Upper lobe of left lung (tissue), 6 donors: ENCODE results near the gene ZSCAN25. TPM values are rescaled to one million over a fixed set of nuclear protein-coding genes. Genes with fewer than 3 reads are reported as not detected.
"Not testable (repeated sequence)": the region's sequence is repeated elsewhere in the genome, so short reads cannot be mapped to it uniquely, and the experiment has no call there.

Experiments used
- ATAC-seq, 2 donors: fragments of 200-7000 bp; cut with Tn5 transposase; one replicate each; pipeline ENCODE4 v1.9.1; 2022; ENCODE audit warnings: mild to moderate bottlenecking in 2 of 2, moderate library complexity in 2 of 2; ENCODE audit not compliant: low FRiP score in 2 of 2
- DNase-seq, 2 donors: peaks; one replicate each; pipeline ENCODE4 v3.0.0-alpha.2; 2019 to 2020
- H3K27ac ChIP-seq, 4 donors: fragments of 200-600 bp; sonication (generic); one replicate each; pipeline ENCODE4 v1.5.1; 2016 to 2019
- H3K27me3 ChIP-seq, 4 donors: fragments of 200-600 bp; sonication (generic); one replicate each; pipeline ENCODE4 v1.5.1; 2017 to 2019
- H3K36me3 ChIP-seq, 4 donors: fragments of 200-600 bp; sonication (generic); one replicate each; pipeline ENCODE4 v1.5.1; 2016 to 2019
- H3K4me1 ChIP-seq, 4 donors: fragments of 200-600 bp; sonication (generic); one replicate each; pipeline ENCODE4 v1.5.1; 2018 to 2019
- H3K4me3 ChIP-seq, 4 donors: fragments of 200-600 bp; sonication (generic); one replicate each; pipeline ENCODE4 v1.5.1; 2017 to 2019; ENCODE audit warnings: mild to moderate bottlenecking in 2 of 4, moderate library complexity in 1 of 4
- H3K9me3 ChIP-seq, 4 donors: fragments of 200-600 bp; sonication (generic); one replicate each; pipeline ENCODE4 v1.5.1; 2018 to 2019
- CTCF ChIP-seq, 6 experiments: fragments of 450-650 bp in 4 of 6; fragments of 200-600 bp in 2 of 6; sonication (generic) in 2 of 6; IDR thresholded peaks; one replicate each; pipeline ENCODE4 v1.5.1; 2016 to 2019; ENCODE audit warnings: antibody characterized with exemption in 6 of 6
- EP300 ChIP-seq, 4 donors: sonication (generic); formaldehyde crosslinking; IDR thresholded peaks; one replicate each; pipeline ENCODE4 v1.5.1; 2017; ENCODE audit warnings: antibody characterized with exemption in 4 of 4, control low read depth in 2 of 4
- POLR2A ChIP-seq, 4 donors: fragments of 450-650 bp; IDR thresholded peaks; one replicate each; pipeline ENCODE4 v1.5.1; 2016 to 2017; ENCODE audit warnings: antibody characterized with exemption in 4 of 4, mild to moderate bottlenecking in 2 of 4
- POLR2AphosphoS5 ChIP-seq, 2 donors: sonication (generic); formaldehyde crosslinking; IDR thresholded peaks; one replicate each; pipeline ENCODE4 v1.5.1; 2017; ENCODE audit warnings: antibody characterized with exemption in 2 of 2
- WGBS, 2 donors: methylation state at CpG; one replicate each; pipeline ENCODE4 v1.1.5; 2017 to 2018; 5-methylcytosine and 5-hydroxymethylcytosine counted together
- total RNA-seq, 6 donors: library from RNA; depleted of rRNA in 4 of 6; stranded (reverse); fragments of >200 nt in 4 of 6; gene quantifications; one replicate each; pipeline versions ENCODE4 v1.1.0 to v1.2.1, GENCODE V29; 2016 to 2021
- donor health status: DM: no; HTN: no; CAD: no; lungs with moderate emphysema.
- donor health status: DM: no; HTN: yes; CAD: no; lungs with severe emphysema.

ZSCAN25 gene
- total RNA-seq, 6 donors from 2014 or later = 16.4 to 54.5 (median 18.2) TPM

GRCh38 chr7:99648843-99649242 is 32.1 kb downstream of the ZSCAN25 start:
- TF ChIP-seq EP300 (IDR thresholded peaks at IDR 0.05) = no peak
- no peak for TF ChIP-seq CTCF (IDR thresholded peaks at IDR 0.05)
- no peak for TF ChIP-seq POLR2A (IDR thresholded peaks at IDR 0.05)
- TF ChIP-seq POLR2AphosphoS5 (IDR thresholded peaks at IDR 0.05) = no peak
- H3K4me1 ChIP-seq = no peaks in the 10 kb centered on the region
- no peak overlapping the region for H3K4me3 ChIP-seq
- 84 to 94% methylated on average over 2 of the region's 2 CpGs for WGBS, 2 donors
- no peak for DNase-seq
- H3K27ac ChIP-seq = no peak overlapping the region
- ATAC-seq = no peak
- H3K9me3 ChIP-seq = no peaks in the 10 kb centered on the region
- no peaks in the 10 kb centered on the region for H3K27me3 ChIP-seq
- peaks cover 0 to 13% (median 0%) of the 10 kb centered on the region in 4 donors for H3K36me3 ChIP-seq

- no peaks in the 10 kb centered on the region for H3K27me3 ChIP-seq
- WGBS, 2 donors = 95 to 97% methylated on average over 2 of the region's 2 CpGs
These were observed 34.5 kb downstream of the ZSCAN25 start for GRCh38 chr7:99651290-99651689.

GRCh38 chr7:99652671-99653070 is 35.9 kb downstream of the ZSCAN25 start:
- WGBS, 2 donors = 94 to 100% methylated on average over 2 of the region's 2 CpGs
- TF ChIP-seq CTCF (IDR thresholded peaks at IDR 0.05) (no peak), POLR2A (IDR thresholded peaks at IDR 0.05) (no peak), EP300 (IDR thresholded peaks at IDR 0.05) (no peak), POLR2AphosphoS5 (IDR thresholded peaks at IDR 0.05) (no peak)
- no peak for ATAC-seq
- Histone ChIP-seq H3K4me1 (no peaks in the 10 kb centered on the region), H3K9me3 (no peaks in the 10 kb centered on the region), H3K27me3 (no peaks in the 10 kb centered on the region), H3K4me3 (no peak overlapping the region), H3K27ac (no peak overlapping the region), H3K36me3 (peaks cover 0 to 5% (median 0%) of the 10 kb centered on the region in 4 donors)
- DNase-seq = no peak

More at GRCh38 chr7:99651290-99651689, 34.5 kb downstream of the ZSCAN25 start:
- Histone ChIP-seq H3K4me1 (no peaks in the 10 kb centered on the region), H3K27ac (no peak overlapping the region), H3K4me3 (no peak overlapping the region), H3K9me3 (no peaks in the 10 kb centered on the region), H3K36me3 (peaks cover 0 to 5% (median 0%) of the 10 kb centered on the region in 4 donors)
- TF ChIP-seq CTCF (IDR thresholded peaks at IDR 0.05) = no peak
- no peak for TF ChIP-seq EP300 (IDR thresholded peaks at IDR 0.05)
- TF ChIP-seq POLR2A (IDR thresholded peaks at IDR 0.05) = no peak
- no peak for TF ChIP-seq POLR2AphosphoS5 (IDR thresholded peaks at IDR 0.05)
- no peak for ATAC-seq
- no peak for DNase-seq

GRCh38 chr7:99653269-99653668 is 36.5 kb downstream of the ZSCAN25 start:
- H3K4me3 ChIP-seq, H3K36me3 ChIP-seq, H3K4me1 ChIP-seq, H3K27ac ChIP-seq, H3K9me3 ChIP-seq, ATAC-seq, DNase-seq, H3K27me3 ChIP-seq: not testable (repeated sequence)
- WGBS, 2 donors = 96 to 99% methylated on average over 4 of the region's 4 CpGs

- H3K27me3 ChIP-seq = no peaks in the 10 kb centered on the region
- H3K9me3 ChIP-seq = no peaks in the 10 kb centered on the region
- no peak for DNase-seq
- no peaks in the 10 kb centered on the region for H3K4me1 ChIP-seq
- ATAC-seq = no peak
- H3K4me3 ChIP-seq = no peak overlapping the region
- H3K27ac ChIP-seq = no peak overlapping the region
- 98 to 100% methylated on average over 3 of the region's 3 CpGs for WGBS, 2 donors
- TF ChIP-seq POLR2AphosphoS5 (IDR thresholded peaks at IDR 0.05) (no peak), CTCF (IDR thresholded peaks at IDR 0.05) (no peak), EP300 (IDR thresholded peaks at IDR 0.05) (no peak), POLR2A (IDR thresholded peaks at IDR 0.05) (no peak)
- no peaks in the 10 kb centered on the region for H3K36me3 ChIP-seq
These were observed 37.0 kb downstream of the ZSCAN25 start for GRCh38 chr7:99653754-99654153.

GRCh38 chr7:99654626-99655025 is 37.9 kb downstream of the ZSCAN25 start:
- not testable (repeated sequence) for H3K4me3 ChIP-seq, DNase-seq, H3K36me3 ChIP-seq, H3K4me1 ChIP-seq, H3K27ac ChIP-seq, ATAC-seq, H3K9me3 ChIP-seq, H3K27me3 ChIP-seq
- 90 to 94% methylated on average over 3 of the region's 3 CpGs for WGBS, 2 donors

- H3K4me1 ChIP-seq, ATAC-seq, H3K27ac ChIP-seq, H3K4me3 ChIP-seq, DNase-seq, H3K27me3 ChIP-seq, H3K9me3 ChIP-seq: not testable (repeated sequence)
- WGBS, 2 donors = 84 to 93% methylated on average over 5 of the region's 5 CpGs
- peaks cover 0 to 22% (median 10%) of the 10 kb centered on the region in 4 donors for H3K36me3 ChIP-seq
These were observed 41.1 kb downstream of the ZSCAN25 start for GRCh38 chr7:99657879-99658278.
